Stimulated activated CD4-positive, alpha-beta T cell treated with anti-CD3 and anti-CD28 coated beads, Interleukin-2, amount 100 ng/mL, for 24 hours (primary cell): ENCODE measurements around the gene RAB11FIP4.

Experiments
- DNase-seq, 2 donors: peaks; one replicate each; pipeline ENCODE4 v3.0.0-alpha.2; 2020

Gene RAB11FIP4

DNA sequence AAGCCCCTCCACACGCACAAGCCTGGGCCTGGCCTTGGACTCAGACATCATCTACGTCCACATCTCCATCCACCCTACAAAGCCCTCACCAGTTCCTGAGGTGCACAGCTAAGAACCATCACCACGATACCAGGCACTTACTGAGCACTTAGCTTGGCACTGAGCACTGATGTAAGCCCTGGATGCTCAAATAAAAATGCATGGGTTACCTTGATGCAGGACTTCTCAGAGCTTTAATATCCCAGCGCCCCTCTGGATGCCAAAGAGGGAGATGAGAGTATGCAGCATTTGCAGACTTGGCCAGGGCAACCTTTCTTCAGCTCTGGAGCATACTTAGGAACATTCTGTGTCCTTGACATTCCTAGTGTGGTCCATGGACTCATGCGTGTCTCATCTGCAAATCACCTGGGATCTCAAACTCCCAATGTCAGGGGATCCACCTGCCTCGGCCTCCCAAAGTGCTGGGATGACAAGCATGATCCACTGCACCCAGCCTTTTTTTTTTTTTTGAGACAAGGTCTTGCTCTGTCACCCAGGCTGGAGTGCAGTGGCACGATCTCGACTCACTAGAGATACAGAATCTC, 69.8 kb downstream of the RAB11FIP4 start:
- no peak for DNase-seq

DNA sequence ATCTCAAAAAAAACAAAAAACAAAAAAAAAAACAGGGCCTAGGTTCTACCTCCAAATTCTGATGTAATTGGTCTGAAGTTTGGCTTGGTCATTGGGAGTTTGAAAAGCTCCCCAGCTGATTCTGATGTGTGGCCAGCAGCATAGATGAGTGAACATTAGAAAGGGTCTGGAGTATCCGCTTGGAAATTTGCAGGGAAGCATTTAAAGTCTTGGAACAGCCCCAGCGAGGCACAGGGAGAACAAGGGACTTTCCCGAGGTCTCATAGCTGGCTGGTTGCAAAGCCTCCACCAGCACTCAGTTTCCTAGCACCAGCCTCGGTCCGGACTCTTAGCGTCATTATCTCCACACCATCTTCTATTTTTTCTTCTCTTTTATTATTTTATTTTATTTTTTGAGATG, 70.8 kb downstream of the RAB11FIP4 start:
- DNase-seq, result no peak

DNA sequence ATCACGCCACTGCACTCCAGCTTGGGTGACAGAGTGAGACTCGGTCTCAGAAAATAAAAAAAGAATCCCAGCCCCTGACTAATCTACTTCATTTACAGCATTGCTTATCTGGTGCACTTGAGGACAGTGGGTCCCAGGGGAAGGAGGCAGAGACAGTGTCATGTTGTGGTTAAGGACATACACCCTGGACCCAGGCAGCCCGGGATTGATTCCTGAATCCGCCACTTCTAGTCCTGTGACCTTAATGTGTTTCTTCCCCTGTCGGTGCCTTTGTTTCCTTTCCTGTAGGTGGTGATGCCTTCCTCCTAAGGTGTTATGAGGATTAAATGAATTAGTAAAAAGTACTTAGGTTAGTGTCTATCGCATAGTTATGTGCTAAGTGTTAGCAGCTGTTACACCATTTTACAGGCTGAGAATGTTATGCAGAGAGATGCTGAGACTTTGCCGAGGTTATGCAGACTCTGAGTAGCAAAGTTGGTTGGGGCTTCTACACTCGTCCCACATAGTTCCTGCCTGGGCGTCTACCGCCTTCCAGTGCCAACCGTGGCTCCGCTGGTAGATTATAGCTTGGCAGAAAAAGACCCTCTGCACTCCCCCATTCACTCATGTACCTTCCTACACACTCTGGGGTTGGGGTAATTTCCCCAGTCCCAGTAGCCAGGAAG, 74.8 kb downstream of the RAB11FIP4 start:
- DNase-seq, result no peak

DNA sequence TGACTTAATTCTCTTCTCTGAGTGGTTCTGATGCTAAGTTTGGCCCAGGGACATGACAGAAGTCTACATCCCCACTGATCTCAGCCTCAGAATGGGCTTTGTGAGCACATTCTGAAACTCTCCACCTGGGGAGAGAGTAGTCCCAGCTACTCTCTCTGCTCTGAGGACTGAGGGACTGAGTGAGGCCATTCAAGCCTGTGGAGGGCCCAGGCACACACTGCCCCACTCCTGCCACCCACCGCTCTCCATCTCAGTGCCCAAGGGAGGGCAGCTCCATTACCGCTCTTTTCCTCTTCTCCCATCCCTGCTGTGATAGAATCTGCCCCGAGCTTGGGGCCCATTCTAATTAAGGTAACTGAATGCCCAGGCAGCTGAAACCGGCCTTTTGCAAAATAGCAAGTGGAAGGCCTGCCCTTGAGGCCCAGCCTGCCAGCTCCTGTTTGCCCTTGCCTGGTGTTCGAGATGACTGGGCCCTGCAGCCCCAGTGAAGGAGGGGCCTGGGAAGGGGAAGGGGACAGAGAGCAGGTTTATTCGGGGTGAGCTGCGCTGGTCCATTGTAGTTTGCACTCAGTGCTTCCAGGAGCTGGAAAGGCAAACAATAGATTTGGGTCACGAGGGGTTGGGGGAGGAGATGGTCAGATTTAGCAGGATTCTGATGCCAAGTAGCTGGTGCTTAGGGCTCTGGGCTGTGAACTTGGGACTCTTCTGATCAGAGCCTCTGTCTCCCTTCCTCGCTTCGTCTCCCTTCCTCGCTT, 76.2 kb downstream of the RAB11FIP4 start:
- DNase-seq, result no peak

DNA sequence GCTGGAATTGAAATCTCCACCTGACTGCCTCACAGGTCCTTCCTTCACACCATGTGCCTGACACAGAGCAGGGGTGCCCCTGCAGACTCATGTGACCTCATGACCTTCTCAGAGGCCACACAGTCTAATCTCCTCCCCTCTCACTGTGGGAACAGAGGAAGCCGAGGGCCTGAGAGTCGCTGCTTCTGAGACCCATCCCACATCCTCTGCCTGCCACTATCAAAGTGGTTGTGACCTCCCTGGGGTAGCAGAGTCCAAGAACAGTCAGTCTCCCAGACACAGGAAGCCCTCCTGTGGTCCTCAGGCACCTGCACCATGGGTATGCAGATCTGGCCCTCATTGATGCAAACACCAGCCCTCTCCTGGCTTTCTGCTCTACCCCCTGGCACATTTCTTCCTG, 78.5 kb downstream of the RAB11FIP4 start:
- no peak for DNase-seq

DNA sequence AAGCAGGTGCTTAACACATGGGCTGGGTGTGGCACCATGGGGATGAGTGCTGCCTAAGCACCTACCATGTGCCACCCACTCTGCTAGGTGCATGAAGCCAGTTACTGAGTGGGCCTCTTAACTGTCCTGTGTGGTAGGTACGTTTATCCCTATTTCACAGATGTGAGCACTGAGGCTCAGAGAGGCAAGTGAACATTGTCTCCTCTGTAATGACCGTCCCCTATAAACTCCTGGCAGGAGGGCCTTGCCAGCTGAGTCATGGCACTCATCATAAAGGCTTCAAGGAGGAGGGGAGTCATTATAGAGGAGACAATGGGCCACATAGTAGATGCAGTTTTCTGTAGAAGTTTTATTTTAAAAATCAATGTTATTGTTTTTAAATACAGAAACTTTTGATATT, 79.1 kb downstream of the RAB11FIP4 start:
- no peak for DNase-seq

DNA sequence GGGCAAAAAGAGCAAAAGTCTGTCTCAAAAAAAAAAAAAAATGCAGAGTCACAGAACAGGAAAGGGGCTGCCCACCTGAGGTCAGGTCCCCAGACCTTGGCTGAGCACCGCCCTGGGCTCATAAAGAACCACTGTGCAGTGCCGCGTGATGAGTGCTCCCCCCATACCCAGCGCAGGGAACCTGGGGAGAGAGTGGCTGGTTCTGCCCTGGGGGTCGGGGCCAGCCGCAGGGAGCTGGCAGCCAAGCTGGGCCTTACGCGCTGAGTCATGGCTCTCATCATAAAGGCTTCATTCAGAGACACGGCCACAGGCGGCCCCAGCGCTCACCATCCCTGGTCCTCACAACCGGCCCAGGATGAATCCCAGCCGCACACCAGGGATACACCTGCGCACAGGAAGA, 80.7 kb downstream of the RAB11FIP4 start:
- no peak for DNase-seq

DNA sequence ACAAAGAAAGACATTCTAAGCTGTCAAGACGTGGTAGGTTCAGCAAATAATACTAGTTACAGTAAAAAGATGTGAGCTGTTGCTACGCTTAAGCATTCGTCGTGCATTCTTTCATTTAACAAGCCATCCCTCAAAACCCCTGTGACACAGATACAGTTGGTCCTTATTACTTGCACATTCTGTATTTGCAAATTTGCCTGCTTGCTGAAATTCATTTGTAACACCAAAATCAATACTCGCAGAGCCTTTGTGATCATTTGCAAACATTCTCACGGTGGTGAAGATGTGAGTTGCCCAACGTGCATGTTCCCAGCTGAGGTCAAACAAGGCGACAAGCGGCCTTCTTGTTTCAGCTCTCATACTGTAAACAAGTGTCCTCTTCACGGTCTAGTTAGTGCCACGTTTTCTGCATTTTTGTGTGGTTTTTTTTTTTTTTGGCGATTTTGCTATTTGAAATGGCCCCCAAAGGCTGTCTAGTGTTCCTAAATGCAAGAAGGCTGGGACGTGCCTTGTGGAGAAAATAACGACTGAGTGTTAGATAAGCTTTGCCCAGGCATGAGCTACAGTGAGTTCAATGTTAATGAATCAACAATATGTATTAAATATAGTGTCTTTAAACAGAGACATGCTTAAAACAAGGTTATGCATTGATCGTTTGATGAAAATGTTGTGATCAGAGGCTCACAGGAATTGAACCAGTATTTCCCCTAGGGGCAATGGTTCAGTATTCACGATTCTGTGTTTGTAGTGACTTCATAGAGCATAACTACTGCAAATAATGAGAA, 84.1 kb downstream of the RAB11FIP4 start:
- no peak for DNase-seq

DNA sequence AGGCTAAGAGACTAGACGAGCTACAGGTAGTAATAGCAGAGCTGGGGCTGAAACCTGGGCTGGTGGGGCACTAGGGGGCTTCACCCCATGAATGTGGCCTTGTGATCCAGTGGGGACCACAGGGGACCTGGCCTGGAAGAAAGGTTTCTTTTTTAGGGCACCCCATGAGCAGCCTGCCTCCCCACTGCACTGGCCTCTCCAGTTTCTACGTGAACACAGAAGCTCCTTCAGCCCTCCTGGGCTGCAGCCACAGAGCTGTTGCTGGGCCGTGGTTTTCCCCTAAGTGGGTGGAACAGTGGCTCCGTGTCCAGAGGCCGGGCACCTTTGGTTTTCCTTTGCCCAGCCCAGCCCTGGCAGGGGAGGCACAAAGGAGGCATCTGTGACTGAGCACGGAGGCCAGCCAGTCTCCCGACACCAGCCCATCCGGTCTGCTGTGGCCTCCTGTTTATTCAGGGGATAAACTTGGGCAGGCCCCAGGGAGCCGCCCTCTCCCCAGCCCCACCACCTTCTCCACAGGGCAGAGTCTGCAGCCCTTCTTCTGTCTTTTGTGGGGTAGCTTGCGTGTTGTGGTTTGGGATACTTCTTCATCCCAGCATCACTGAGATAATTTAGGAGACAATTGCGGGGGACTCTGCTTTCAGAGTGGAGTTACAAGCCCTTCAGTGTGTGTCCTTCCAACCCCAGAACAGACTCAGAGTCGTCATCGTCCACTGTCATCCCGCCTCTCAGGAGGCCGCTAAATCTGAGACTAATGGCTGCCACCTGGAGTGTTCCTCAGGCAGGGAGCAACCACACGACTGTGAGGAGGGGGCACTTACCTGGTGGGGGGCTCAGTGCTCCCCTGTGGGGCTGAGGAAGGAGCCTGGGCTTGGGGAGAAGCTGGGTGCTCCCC, 85.3 kb downstream of the RAB11FIP4 start:
- no peak for DNase-seq

DNA sequence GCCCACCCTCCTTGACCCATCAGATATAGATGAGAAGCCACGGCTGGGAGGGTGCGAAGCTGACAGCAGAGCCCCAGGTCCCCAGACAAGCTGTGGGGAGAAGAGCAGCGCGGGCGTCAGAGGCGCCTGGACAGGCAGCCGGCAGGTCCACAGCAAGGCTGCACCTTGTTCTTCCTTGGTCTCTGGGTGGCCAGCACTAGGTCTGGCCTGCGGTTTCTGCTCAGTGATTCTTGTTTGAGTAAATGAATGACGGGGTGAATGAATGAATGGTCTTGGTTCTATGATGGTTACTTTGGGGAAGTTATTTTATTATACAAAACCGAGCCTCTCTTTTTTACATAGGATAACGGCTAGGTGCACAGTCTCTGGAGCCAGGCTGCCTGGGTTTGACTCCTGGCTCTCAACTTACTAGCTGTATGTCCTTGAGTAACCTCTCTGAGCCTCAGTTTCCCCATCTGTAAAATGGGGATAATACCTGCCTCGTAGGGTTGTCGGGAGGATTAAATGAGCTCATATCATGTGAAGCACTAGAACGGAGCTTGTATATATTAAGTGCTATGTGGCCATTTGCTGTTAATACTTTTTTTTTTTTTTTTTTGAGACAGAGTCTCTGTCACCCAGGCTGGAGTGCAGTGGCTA, 86.1 kb downstream of the RAB11FIP4 start:
- DNase-seq, result no peak

DNA sequence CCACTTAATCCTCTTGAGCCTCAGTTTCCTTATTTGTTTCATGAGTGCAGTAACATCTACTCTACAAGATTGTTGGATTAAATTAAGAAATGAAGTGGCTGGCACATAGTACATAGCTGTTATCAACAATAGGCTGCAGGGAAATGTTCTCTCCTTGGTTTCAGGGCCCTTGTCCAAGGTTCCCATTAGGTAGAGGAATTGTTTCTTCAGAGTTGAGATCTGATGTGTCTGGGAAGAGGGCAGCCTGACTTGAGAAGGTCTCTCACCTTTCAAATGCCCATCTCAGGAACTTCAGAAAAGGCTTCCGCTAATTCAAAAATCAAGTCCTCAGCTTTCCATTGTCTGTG, 87.6 kb downstream of the RAB11FIP4 start:
- DNase-seq, result no peak

DNA sequence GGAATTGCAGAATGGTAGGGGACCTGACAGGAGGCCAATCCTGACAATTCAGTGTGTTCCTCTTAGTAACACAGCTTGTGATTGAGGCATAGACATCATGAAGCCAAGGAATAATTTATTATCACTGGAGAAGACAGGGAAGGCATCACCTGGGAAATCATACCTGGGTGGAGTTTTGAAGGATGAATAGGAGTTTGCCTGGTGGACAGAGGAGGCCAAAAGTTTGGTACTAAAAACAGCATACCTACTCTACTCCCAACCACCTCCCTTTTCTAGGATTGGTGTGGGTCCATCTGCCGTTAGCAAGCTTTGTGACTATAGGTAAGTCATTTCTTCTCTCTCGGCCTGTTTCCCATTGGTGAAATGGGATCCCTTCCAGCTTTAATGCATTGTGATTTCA, 88.0 kb downstream of the RAB11FIP4 start:
- DNase-seq, result no peak

DNA sequence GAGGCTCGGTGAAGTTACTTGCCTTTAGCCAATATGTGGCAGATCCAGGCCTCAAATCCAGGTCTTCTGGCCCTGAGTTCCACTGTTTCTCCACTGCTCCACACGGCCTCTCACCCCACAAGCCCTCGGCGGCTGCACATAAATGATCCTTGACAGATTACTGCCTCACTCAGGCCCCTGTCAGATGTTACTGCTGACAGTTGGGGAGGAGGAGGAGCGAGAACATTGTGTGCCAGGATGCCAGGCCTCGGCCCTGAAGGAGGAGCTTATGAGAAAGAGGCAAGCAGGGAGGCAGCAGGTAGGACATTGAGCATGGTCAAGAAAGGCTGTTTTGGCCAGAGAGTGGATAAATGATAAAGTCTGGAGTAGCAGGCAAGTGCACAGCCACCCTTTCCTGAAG, 88.6 kb downstream of the RAB11FIP4 start:
- DNase-seq, result no peak

DNA sequence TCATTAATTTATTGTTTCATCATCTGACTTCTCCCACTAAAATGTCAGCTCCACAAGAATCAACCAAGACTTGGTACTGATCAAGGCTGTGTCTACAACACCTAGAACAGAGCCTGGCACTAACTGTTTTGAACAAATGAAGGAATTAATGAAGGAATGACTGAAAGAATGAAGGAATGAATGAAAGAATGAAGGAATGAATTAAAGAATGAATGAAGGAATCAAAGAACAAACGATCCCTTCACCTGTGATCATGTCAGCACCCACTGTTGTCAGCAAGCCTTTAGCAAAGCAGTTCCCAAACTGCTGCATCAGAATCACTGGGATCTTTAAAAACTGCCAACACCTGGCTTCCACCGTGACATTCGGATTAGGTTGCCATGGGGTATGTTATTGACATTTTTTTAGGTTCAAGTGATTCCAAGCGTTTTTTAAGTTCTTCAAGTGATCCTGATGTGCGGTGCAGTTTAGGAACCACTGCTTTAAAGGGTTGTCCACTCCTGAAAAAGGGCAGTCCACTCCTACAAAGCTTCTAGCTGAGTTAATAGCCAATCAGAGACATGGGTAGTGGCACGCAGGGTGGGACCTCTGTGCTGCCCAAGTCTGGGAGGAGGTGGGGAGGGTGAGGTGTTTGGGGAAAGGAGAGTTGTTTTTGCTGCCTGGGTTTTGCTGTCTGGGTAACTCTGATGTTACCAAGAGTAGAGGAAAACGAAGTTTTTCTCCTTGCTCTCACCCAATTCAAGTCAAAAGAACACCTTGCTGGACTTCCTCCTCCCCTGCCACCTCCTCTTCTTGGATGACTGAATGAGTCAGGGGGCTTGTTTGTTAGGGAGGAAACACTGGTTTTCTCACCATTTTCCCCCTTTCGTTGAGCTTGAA, 89.7 kb downstream of the RAB11FIP4 start:
- DNase-seq, result no peak

DNA sequence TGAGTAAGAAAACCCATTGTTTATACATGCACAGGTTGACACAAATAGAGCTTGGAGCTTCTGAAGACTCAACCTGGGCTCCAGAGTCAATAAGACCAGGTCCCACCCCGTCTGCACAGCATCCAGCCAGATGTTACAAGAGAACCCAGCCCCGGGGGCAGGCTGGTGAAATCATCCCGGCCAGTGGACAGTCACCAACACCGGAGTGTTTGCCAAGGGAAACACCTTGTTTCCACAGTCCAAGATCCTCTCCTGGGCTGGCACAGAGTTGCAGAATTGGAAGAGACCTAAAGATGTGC, 90.3 kb downstream of the RAB11FIP4 start:
- DNase-seq, result no peak

DNA sequence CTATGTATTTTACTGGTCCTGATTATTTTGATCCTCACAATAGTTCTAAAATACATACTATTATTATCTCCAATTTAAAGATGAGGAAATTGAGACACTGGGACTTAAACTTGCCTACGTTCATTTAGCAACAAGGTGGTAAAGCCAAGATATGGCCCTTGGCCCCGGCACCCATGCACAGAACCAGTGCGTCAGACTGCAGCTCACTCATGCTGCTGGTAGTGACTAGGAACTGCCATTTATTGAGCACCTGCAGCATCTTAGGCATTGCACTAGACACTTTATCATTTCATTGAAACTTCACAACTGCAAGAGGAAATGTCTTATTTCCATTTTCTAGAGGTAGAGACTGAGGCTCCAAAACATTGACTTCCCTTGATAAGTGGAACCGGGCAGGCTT, 93.3 kb downstream of the RAB11FIP4 start:
- DNase-seq, result no peak

DNA sequence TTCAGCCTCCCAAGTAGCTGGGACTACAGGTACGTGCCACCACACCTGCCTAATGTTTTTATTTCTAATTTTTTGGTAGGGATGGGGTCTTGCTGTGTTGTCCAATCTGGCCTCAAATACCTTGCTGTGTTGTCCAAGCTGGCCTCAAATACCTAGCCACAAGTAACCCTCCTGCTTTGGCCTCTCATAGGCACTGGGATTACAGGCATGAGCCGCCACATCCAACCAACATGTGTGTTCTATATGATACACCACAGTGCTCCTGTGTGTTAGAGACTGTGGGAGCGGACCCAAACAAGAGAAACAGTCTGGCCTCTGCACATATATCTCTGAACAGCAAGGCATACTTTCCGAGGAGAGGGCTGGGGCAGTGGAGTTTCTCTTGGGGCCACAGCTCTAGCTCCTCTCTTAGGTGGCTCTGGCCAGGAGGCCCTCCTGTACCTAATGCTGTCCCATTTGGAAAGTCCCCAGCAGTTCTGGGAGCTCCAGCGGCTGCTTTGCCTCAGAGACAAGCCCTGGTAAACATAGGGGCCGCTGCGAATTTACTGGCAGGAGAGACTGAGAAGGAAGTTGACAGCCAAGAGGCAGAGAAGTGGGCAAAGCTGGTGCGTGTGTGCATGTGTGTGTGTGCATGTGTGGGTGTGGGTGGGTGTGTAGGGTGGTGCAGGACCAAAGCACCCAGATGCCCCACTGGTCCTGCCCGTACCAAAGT, 95.0 kb downstream of the RAB11FIP4 start:
- DNase-seq, result no peak

DNA sequence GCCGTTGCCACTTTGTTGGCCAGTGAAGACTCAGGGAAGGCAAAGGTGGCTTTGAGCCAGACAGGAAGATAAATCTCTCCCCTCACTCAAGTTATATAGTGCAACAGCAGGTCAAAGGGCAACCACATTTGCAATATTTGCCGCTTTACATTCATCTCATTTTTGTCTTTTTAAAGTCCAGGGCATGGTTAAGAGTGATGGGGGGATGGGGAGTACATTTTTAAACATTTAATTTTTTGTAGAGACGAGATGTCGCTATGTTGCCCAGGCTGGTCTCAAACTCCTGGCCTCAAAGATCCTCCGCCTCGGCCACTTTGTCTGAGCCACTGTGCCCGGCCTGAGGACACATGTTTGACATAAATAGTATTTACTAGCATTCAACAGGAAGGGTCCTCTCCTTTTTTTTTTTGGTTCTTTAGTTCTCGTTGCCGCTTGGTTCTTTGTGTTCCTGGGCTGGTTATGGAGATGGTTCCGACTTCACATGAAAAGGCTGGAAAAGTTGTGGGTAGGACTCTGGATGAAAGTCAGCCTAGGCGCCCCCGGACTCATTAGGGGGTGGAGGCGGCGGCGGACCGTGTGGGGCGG, 95.7 kb downstream of the RAB11FIP4 start:
- DNase-seq, result no peak

DNA sequence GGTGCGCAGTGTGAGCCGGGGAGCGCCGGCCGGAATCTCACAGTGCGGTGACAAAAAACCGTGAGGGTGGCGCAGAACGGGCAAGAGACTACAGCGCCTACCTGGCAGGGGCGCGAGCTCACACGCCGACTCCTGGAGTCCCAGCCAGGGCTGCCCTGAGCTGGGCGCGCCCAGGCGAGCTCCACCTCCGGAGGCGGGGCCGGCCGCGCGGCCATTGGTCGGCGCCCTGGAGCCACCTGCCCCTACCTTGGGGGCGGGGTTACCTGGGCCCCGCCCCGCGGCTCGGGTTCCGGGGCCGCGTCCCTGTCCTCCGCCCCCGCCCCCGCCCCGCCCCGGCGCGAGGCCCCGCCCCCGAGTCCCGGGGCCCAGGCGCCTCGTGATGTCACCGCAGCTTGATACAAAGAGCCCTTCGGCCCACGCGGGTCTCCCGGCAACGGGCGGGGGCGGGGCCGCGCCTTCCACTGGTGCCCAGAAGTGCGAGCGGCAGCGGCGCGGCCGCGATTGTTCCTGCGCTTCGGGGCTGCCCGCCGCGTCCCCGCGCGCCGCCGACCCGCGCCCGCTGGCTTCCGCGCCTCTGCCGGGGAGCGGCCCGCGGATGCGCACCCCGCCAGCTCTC, 96.3 kb downstream of the RAB11FIP4 start:
- peak; percentile 93 to 94 for DNase-seq
